Germinal center (tissue), 1 donor: Measurements from ENCODE around the gene ATP10A.

ENCODE experiments used
- DNase-seq: peaks from one replicate; pipeline ENCODE4 v3.0.0; 2012; ENCODE audit warnings: mixed read lengths, low spot score

Gene ATP10A

GRCh38 chr15:25793354-25794050 lies 69.6 kb downstream of the ATP10A start:
- DNase-seq: peak; percentile 62

DNA sequence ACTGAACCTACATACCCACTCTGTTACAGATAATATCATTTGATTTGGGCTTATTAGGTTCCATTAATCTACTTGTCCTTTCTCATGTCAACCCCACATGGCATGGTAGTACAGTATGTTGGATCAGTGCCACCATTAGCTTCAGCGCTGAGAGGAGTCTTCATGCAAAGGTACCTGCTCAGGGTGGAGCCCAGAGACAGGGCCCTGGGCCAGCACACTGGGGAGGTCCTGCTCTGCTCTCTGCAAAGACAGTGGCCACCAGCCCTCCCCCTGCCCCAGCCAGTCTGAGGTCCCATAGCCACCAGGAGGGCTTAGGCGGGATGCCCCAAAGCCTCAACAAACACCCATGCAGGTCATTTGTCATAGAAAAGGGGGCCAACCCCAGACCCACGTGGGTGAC lies 71.0 kb downstream of the ATP10A start:
- no peak for DNase-seq

- DNase-seq: no peak
Measured at GRCh38 chr15:25790000-25790660, 73.0 kb downstream of the ATP10A start.

GRCh38 chr15:25789616-25789999 lies 73.5 kb downstream of the ATP10A start:
- DNase-seq: no peak

GRCh38 chr15:25789211-25789610 lies 73.9 kb downstream of the ATP10A start:
- no peak for DNase-seq

- no peak for DNase-seq
Measured at GRCh38 chr15:25787855-25788520, 75.1 kb downstream of the ATP10A start.

DNA sequence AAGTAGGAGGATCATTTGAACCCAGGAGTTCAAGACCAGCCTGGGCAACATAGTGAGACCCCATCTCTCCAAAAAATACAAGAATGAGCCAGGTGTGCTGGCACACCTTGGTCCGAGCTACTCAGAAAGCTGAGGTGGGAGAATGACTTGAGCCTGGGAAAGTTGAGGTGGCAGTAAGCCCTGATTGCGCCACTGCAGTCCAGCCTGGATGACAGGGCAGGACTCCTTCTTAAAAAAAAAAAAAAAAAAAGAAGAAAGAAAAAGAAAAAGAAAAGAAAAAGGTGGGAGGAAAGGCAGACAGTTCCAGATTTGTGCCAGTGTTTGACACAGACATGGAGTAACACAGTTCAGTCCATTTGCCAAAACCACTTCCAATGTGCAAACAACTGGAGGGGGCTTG lies 75.7 kb downstream of the ATP10A start:
- no peak for DNase-seq

DNA sequence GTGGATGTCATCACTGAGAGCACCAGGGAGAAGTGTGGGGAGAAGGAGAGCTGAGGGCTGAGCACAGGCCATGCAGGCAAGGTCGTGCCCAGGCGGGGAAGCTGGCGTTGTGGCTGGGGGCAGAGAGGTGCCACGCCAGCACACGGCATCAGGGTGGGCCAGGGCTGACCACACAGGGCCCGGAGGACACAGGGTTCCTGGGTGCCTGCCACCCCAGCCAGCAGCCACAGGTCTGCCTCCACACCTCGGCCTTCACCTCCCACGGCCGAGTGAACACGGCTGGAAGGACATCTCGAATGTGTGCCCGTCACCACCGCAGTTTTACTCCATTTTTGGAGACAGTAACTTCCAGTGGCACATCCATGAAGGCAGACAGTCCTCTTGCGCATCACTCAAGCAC lies 77.1 kb downstream of the ATP10A start:
- DNase-seq: no peak

- DNase-seq: no peak
Measured at GRCh38 chr15:25785641-25786025, 77.5 kb downstream of the ATP10A start.

GRCh38 chr15:25784876-25785640 lies 78.1 kb downstream of the ATP10A start:
- no peak for DNase-seq

- peak; percentile 39 for DNase-seq
Measured at GRCh38 chr15:25783607-25784540, 79.3 kb downstream of the ATP10A start.

DNA sequence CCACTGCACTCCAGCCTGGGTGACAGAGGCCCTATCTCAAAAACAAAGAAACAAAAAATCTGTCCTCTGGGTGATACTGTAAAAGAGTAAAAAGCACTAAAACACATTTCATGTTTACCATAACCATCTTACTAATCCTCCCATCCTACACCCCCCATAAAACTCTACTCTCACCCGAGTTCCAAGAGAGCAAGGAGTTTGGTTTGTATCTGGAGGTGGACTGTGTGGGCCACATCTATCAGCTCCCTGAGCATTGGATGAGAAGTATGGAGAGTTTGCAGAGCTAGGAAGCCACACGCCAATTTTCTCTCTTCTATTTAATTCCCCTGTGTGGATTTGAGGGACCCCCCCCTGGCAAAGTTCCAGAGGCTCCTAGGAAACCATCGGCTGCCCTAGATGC lies 80.0 kb downstream of the ATP10A start:
- no peak for DNase-seq

GRCh38 chr15:25780479-25781255 lies 82.5 kb downstream of the ATP10A start:
- no peak for DNase-seq

- no peak for DNase-seq
Measured at GRCh38 chr15:25778161-25778560, 85.0 kb downstream of the ATP10A start.

DNA sequence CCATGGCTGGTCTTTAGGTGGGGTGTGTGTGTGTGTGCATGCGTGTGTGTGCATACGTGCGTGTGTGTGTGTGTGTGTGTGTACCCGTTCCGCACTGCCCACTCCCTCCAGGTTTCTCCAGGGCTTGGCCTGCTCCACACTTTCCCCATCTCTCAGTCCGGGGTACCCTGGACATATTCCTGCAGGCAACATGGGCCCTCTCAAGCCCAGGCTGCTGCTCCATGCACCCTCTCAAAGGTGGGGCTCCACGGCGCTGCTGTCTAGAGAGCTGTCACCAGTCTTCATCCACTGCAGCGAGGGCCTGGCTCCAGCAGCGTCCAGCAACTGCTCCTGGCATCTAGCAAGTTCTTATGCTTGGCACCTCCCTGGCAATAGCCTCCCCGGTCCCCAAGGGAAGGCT lies 86.1 kb downstream of the ATP10A start:
- no peak for DNase-seq

DNA sequence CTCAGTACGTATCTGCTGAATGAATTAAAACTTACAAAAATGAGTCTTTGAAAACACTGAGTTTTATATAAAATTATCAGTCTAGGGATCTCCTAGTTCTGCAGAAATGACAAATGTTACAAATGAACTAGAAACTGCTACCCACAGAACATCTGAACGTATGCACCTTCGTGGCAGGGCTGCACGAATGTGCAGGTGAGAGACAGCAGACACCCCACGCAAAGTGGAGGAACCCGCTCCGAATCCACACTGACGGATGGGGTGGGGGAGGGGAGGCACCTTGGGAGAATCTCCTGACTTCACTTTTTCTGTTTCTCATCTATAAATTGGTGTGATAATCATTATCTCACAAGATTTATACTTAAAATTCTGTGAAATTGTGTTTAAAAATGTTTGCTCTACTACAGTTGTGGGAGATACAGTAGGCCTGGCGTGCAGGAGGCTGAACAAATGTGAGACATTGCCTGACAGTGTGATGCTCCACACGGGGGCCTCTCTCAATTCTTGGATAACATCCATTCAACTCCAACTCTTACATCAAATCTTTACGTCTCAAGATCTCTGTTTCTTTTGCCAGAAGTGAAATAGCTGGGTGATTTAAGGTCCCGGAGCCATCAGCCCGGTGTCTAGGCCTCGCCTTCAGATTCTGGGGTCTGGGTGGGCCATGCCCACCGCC lies 86.9 kb downstream of the ATP10A start:
- no peak for DNase-seq

DNA sequence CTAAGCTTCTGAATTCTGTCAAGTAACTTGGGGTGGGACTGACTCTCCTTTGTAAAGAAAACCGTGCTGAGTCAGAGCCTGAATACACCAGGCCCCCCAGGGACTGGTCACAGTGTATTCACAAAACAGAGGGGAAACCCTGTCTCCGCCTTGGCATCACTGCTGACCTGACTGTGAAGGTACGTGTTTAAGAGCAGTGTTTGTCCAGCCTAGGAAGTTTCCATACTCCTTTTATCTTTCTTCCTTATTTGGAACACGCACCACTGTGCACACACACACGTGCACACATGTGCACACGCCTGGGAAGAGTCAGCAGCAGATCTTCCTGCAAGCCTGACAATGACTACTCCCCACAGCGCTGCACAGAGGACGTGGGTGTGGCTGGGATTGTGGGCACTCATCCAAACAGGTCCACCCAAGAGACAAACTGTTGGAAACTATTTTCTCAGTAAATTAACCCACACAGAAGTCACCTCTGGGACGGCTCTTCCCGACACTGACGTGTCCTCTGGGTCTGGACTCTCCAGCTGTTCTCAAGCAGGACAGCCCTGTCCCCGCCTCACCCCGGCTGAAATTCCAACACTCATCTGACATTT lies 87.7 kb downstream of the ATP10A start:
- DNase-seq: no peak

- DNase-seq: no peak
Measured at GRCh38 chr15:25774871-25775270, 88.3 kb downstream of the ATP10A start.

DNA sequence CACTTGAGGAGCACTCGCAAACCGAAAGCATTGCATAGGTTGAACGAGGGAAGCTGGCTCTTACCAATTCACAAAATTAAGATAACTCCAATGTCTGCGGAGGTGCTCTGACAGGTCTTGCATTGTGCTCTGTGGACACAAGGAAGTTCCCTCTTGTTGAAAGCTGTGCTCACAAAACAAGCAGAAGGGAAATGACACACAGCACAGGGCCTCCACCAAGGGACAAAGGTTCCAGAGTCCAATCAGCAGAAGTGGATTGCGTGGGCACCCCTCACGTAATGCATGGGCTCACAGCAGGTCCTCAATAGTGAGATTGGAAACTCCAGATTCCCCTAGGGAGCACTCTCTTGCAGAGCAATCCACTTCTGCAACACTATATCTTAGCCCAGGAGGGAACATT lies 89.9 kb downstream of the ATP10A start:
- DNase-seq: no peak

DNA sequence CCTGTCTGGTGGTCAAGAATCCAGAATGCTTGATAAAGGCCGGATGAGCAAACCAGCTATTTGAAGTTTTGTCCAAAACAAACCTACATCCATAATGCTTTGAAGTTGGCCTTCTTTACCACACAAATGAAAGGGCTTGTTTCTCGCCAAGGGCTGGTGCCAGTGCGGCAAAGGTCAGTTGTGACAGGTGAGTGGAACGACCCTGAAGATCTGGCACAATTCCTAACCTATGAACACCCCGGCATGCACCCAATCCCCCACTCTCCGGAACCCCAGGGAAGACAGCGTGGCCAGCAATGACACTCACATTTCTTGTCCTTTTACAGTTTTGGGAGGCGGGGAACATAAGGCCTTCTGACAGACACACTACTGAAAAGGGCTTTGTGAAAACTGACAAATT lies 90.6 kb downstream of the ATP10A start:
- DNase-seq: no peak
